H1 (cell line): ENCODE results near the gene DHX58. TPM values are rescaled to one million over a fixed set of nuclear protein-coding genes. Genes with fewer than 3 reads are reported as not detected.

Experiments used
- CHD1 ChIP-seq: IDR thresholded peaks from 2 replicates; pipeline ENCODE4 v1.6.1; 2012; ENCODE audit warnings: low read depth, low read length, improper control_type of control experiment
- EZH2 ChIP-seq: fragments of 200-600 bp; sonication (generic); IDR thresholded peaks from 2 replicates; pipeline ENCODE4 v1.7.1; 2012; ENCODE audit warnings: low read depth, mild to moderate bottlenecking, moderate library complexity, low read length, inconsistent platforms; ENCODE audit not compliant: severe bottlenecking
- FOSL1 ChIP-seq: IDR thresholded peaks from 2 replicates; pipeline ENCODE4 v1.6.1; 2011; ENCODE audit warnings: mild to moderate bottlenecking, low read depth, low read length, moderate library complexity; ENCODE audit not compliant: insufficient read depth
- KDM1A ChIP-seq: fragments of 200-600, 300-600 bp; sonication (generic); IDR thresholded peaks from 2 replicates; pipeline ENCODE4 v1.7.1; 2016; ENCODE audit warnings: mild to moderate bottlenecking, low read length, borderline replicate concordance
- KDM4A ChIP-seq: IDR thresholded peaks from one replicate; pipeline ENCODE4 v1.7.1; 2012; ENCODE audit warnings: low read depth, mild to moderate bottlenecking, moderate library complexity, low read length, inconsistent platforms; ENCODE audit not compliant: severe bottlenecking
- POU5F1 ChIP-seq: IDR thresholded peaks from 2 replicates; pipeline ENCODE4 v1.6.1; 2011; ENCODE audit warnings: low read depth, mild to moderate bottlenecking, low read length, moderate library complexity
- TEAD4 ChIP-seq: IDR thresholded peaks from 2 replicates; pipeline ENCODE4 v1.6.1; 2012; ENCODE audit warnings: low read depth, low read length, inconsistent platforms, mixed read lengths
- polyA plus RNA-seq, 7 experiments: library from polyadenylated mRNA; depleted of rRNA in 3 of 7; stranded (reverse) in 5 of 7; unstranded in 2 of 7; fragments of >200 nt in 5 of 7; fragments of 200-250 nt in 2 of 7; gene quantifications; 1 replicate in 5 of 7; 2 replicates in 1 of 7; 4 replicates in 1 of 7; pipeline versions ENCODE4 v1.2.1 to v1.2.3, GENCODE V29; 2011 to 2013; ENCODE audit warnings: missing spikeins in 2 of 7, mixed read lengths in 2 of 7
- total RNA-seq: library from RNA; stranded (reverse); fragmentation: NEBNext Ultra II Directional; extraction: Animal tissue kit (Norgen Biotek cat#: 25700); gene quantifications from 2 replicates; pipeline ENCODE4 v1.2.1, GENCODE V29; 2021
- TF ChIP-seq, protein P1 (sequence below): fragments of 300-600 bp; sonication (generic); IDR thresholded peaks from 2 replicates; pipeline ENCODE4 v1.7.1; 2012; ENCODE audit warnings: low read length, moderate library complexity, mild to moderate bottlenecking, inconsistent platforms; ENCODE audit not compliant: insufficient replicate concordance
- TF ChIP-seq, protein P2 (sequence below), 3 experiments: IDR thresholded peaks; 1 replicate in 2 of 3; 2 replicates in 1 of 3; pipeline versions ENCODE4 v1.5.1 to v1.6.1; 2011; ENCODE audit warnings: low read length in 3 of 3, mild to moderate bottlenecking in 3 of 3, inconsistent platforms in 2 of 3, low read depth in 1 of 3, moderate library complexity in 1 of 3; ENCODE audit not compliant: insufficient read depth in 1 of 3; ENCODE audit errors: control extremely low read depth in 1 of 3

The DHX58 gene
- total and polyA plus RNA-seq, 2 of the 8 experiments (the other 6 are each of a cell fraction or from before 2014, with no cell fraction given): 5.6 to 9.9 TPM

DNA sequence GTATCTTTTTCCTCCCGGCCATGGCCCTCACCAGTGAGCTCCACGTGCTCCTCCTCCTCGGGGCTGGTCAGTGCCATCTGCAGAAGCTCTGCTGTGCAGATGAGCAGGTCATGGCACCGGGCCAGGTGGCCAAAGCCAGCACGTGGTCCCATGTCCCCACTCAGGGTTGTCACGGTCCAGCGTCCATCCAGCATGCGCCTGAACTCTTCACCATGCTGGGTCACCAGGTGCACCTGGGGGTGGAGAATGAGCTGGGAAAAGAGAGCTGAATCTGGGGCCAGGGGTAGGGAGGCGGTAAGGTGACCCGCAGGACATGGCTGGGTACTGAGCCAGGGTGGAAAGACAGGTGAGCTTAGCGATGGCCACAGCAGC is 1.3 kb downstream of the DHX58 start (continued):
- TF ChIP-seq, protein P1, sequence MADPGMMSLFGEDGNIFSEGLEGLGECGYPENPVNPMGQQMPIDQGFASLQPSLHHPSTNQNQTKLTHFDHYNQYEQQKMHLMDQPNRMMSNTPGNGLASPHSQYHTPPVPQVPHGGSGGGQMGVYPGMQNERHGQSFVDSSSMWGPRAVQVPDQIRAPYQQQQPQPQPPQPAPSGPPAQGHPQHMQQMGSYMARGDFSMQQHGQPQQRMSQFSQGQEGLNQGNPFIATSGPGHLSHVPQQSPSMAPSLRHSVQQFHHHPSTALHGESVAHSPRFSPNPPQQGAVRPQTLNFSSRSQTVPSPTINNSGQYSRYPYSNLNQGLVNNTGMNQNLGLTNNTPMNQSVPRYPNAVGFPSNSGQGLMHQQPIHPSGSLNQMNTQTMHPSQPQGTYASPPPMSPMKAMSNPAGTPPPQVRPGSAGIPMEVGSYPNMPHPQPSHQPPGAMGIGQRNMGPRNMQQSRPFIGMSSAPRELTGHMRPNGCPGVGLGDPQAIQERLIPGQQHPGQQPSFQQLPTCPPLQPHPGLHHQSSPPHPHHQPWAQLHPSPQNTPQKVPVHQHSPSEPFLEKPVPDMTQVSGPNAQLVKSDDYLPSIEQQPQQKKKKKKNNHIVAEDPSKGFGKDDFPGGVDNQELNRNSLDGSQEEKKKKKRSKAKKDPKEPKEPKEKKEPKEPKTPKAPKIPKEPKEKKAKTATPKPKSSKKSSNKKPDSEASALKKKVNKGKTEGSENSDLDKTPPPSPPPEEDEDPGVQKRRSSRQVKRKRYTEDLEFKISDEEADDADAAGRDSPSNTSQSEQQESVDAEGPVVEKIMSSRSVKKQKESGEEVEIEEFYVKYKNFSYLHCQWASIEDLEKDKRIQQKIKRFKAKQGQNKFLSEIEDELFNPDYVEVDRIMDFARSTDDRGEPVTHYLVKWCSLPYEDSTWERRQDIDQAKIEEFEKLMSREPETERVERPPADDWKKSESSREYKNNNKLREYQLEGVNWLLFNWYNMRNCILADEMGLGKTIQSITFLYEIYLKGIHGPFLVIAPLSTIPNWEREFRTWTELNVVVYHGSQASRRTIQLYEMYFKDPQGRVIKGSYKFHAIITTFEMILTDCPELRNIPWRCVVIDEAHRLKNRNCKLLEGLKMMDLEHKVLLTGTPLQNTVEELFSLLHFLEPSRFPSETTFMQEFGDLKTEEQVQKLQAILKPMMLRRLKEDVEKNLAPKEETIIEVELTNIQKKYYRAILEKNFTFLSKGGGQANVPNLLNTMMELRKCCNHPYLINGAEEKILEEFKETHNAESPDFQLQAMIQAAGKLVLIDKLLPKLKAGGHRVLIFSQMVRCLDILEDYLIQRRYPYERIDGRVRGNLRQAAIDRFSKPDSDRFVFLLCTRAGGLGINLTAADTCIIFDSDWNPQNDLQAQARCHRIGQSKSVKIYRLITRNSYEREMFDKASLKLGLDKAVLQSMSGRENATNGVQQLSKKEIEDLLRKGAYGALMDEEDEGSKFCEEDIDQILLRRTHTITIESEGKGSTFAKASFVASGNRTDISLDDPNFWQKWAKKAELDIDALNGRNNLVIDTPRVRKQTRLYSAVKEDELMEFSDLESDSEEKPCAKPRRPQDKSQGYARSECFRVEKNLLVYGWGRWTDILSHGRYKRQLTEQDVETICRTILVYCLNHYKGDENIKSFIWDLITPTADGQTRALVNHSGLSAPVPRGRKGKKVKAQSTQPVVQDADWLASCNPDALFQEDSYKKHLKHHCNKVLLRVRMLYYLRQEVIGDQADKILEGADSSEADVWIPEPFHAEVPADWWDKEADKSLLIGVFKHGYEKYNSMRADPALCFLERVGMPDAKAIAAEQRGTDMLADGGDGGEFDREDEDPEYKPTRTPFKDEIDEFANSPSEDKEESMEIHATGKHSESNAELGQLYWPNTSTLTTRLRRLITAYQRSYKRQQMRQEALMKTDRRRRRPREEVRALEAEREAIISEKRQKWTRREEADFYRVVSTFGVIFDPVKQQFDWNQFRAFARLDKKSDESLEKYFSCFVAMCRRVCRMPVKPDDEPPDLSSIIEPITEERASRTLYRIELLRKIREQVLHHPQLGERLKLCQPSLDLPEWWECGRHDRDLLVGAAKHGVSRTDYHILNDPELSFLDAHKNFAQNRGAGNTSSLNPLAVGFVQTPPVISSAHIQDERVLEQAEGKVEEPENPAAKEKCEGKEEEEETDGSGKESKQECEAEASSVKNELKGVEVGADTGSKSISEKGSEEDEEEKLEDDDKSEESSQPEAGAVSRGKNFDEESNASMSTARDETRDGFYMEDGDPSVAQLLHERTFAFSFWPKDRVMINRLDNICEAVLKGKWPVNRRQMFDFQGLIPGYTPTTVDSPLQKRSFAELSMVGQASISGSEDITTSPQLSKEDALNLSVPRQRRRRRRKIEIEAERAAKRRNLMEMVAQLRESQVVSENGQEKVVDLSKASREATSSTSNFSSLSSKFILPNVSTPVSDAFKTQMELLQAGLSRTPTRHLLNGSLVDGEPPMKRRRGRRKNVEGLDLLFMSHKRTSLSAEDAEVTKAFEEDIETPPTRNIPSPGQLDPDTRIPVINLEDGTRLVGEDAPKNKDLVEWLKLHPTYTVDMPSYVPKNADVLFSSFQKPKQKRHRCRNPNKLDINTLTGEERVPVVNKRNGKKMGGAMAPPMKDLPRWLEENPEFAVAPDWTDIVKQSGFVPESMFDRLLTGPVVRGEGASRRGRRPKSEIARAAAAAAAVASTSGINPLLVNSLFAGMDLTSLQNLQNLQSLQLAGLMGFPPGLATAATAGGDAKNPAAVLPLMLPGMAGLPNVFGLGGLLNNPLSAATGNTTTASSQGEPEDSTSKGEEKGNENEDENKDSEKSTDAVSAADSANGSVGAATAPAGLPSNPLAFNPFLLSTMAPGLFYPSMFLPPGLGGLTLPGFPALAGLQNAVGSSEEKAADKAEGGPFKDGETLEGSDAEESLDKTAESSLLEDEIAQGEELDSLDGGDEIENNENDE: no peak
- TF ChIP-seq, protein P2, sequence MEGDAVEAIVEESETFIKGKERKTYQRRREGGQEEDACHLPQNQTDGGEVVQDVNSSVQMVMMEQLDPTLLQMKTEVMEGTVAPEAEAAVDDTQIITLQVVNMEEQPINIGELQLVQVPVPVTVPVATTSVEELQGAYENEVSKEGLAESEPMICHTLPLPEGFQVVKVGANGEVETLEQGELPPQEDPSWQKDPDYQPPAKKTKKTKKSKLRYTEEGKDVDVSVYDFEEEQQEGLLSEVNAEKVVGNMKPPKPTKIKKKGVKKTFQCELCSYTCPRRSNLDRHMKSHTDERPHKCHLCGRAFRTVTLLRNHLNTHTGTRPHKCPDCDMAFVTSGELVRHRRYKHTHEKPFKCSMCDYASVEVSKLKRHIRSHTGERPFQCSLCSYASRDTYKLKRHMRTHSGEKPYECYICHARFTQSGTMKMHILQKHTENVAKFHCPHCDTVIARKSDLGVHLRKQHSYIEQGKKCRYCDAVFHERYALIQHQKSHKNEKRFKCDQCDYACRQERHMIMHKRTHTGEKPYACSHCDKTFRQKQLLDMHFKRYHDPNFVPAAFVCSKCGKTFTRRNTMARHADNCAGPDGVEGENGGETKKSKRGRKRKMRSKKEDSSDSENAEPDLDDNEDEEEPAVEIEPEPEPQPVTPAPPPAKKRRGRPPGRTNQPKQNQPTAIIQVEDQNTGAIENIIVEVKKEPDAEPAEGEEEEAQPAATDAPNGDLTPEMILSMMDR (IDR thresholded peaks at IDR 0.05; ENCODE audit: control extremely low read depth in 1 of 3, insufficient read depth in 1 of 3, low read depth in 1 of 3, low read length in 3 of 3): no peak
- no peak for TF ChIP-seq CHD1
- no peak for TF ChIP-seq EZH2
- TF ChIP-seq TEAD4: no peak
- TF ChIP-seq FOSL1: no peak
- TF ChIP-seq POU5F1: no peak
- no peak for TF ChIP-seq KDM1A
- TF ChIP-seq KDM4A: no peak
